RWPE1 (cell line): ENCODE data around the gene GBGT1.

ENCODE experiments used
- CTCF ChIA-PET: fragments of 350-600 bp; sonication (Branson Sonifier 250); formaldehyde crosslinking; extraction: SDS; loops from one replicate; lab custom pipeline; 2021; lab: Yijun Ruan, JAX
- POLR2A ChIA-PET: fragments of 400-600 bp; formaldehyde crosslinking; extraction: SDS; loops from one replicate; lab custom pipeline; 2020; ENCODE audit warnings: antibody characterized with exemption; ENCODE audit not compliant: low non-redundant PET; lab: Yijun Ruan, JAX
- DNase-seq: peaks from one replicate; pipeline ENCODE4 v3.0.0; 2012; ENCODE audit warnings: low spot score
- H3K27ac ChIP-seq: fragments of 450-650 bp; 2 replicates; pipeline ENCODE4 v1.5.1; 2017
- TF ChIP-seq, protein P1 (sequence below): fragments of 450-650 bp; conservative IDR thresholded peaks from 2 replicates; pipeline ENCODE4 v1.5.1; 2017; ENCODE audit warnings: low read depth, mild to moderate bottlenecking

The GBGT1 gene

DNA sequence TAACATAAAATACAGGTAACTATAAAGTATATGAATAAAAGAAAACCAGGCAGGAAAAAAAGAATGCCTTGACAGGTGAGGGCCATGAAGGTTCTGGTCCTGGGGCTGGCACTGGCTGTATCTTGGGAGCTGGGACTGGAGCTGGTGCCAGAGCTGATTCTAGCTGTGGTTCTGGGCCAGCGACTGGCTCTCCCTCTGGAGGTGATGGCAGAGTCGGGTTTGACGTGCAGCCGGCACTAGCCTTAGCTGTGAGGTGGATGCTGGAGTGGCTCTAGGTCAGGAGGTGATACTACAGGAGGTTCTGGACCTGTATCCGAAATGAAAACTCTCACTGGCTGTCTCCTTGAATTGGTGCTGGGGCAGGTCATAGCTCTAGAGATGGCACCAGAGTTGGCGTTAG lies 23.0 kb upstream of the GBGT1 start:
- DNase-seq = no peak
- CTCF ChIA-PET = interaction anchor here (0.5 to 3.9 kb wide), 16 partner anchors 13 to 1022 kb away, joined by 3 to 45 read pairs (median 4); partner anchors contain the start of gene SURF6
- POLR2A ChIA-PET = no interaction called here
- TF ChIP-seq, protein P1, sequence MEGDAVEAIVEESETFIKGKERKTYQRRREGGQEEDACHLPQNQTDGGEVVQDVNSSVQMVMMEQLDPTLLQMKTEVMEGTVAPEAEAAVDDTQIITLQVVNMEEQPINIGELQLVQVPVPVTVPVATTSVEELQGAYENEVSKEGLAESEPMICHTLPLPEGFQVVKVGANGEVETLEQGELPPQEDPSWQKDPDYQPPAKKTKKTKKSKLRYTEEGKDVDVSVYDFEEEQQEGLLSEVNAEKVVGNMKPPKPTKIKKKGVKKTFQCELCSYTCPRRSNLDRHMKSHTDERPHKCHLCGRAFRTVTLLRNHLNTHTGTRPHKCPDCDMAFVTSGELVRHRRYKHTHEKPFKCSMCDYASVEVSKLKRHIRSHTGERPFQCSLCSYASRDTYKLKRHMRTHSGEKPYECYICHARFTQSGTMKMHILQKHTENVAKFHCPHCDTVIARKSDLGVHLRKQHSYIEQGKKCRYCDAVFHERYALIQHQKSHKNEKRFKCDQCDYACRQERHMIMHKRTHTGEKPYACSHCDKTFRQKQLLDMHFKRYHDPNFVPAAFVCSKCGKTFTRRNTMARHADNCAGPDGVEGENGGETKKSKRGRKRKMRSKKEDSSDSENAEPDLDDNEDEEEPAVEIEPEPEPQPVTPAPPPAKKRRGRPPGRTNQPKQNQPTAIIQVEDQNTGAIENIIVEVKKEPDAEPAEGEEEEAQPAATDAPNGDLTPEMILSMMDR = no peak
- H3K27ac ChIP-seq = no peak overlapping the region

- no peak overlapping the region for H3K27ac ChIP-seq
- DNase-seq = peak; percentile 93
- TF ChIP-seq, protein P1 = peak; percentile 85
- ChIA-PET POLR2A (interaction anchor here (0.6 kb wide), 1 partner anchor 90 kb away, joined by 7 read pairs; no protein-coding TSS in a partner anchor), CTCF (interaction anchor here (0.6 to 3.9 kb wide), 10 partner anchors 14 to 749 kb away, joined by 3 to 45 read pairs (median 6); no protein-coding TSS in a partner anchor)
Observed at GRCh38 chr9:133184971-133185370, 21.3 kb upstream of the GBGT1 start.

- H3K27ac ChIP-seq = no peak overlapping the region
- ChIA-PET CTCF (interaction anchor here (0.6 kb wide), 1 partner anchor 146 kb away, joined by 5 read pairs; no protein-coding TSS in a partner anchor), POLR2A (no interaction called here)
- no peak for DNase-seq
- TF ChIP-seq, protein P1 = no peak
Observed at GRCh38 chr9:133182151-133182550, 18.4 kb upstream of the GBGT1 start.

DNA sequence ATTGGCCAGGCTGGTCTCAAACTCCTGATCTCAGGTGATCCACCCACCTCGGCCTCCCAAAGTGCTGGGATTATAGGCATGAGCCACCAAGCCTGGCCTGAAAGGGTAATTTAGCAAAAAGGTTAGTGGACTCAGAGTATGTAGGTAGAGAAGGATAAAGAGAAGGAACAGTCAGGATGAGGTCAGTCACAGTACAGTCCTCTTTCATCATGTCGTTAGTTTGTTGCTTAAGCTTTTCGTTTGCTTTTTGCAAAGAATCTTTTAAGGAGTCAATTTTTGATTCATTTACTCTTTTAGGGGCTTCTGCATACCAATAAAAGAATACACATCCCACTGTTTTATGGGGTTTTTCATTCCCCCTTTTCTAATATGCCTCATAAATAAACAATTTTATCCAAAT lies 17.8 kb upstream of the GBGT1 start:
- no peak for DNase-seq
- H3K27ac ChIP-seq = no peak overlapping the region
- CTCF ChIA-PET = interaction anchor here (0.6 to 1.6 kb wide), 7 partner anchors 11 to 733 kb away, joined by 3 to 10 read pairs (median 4); partner anchors contain the start of gene GBGT1
- TF ChIP-seq, protein P1 = no peak
- POLR2A ChIA-PET = no interaction called here

- ChIA-PET CTCF (interaction anchor here (0.6 to 1.6 kb wide), 14 partner anchors 11 to 734 kb away, joined by 3 to 10 read pairs (median 4); partner anchors contain the start of gene GBGT1), POLR2A (no interaction called here)
- TF ChIP-seq, protein P1 = no peak
- no peak overlapping the region for H3K27ac ChIP-seq
- no peak for DNase-seq
Observed at GRCh38 chr9:133180953-133181352, 17.2 kb upstream of the GBGT1 start.

GRCh38 chr9:133173056-133173455 lies 9.3 kb upstream of the GBGT1 start:
- DNase-seq = no peak
- ChIA-PET CTCF (interaction anchor here (0.6 to 1.1 kb wide), 3 partner anchors 13 to 314 kb away, joined by 4 read pairs; no protein-coding TSS in a partner anchor), POLR2A (no interaction called here)
- TF ChIP-seq, protein P1 = no peak
- H3K27ac ChIP-seq = no peak overlapping the region
